ENCODE measurements around the gene CFAP161.

CFAP161 gene

DNA sequence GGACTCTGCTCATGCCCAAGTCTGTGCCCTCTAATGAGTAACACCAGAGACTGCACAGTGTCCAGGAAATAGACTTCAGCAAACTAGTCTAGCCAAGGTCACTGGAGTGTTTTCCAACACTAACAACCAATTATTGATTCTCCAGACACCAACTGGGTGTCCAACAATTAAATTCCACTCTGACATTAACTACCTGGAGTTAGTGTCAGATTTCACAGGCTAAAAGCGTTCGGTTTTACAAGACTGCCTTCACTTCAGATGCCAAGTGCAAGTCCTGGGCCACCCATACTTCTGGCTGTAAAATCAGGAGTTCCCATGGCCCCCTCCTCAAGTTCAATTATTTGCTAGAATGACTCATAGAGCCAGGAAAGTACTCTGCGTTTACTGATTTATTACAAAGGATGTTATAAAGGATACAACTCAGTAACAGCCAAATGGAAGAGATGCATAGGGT is 20.8 kb upstream of the CFAP161 start:
- Histone ChIP-seq H3K18ac (ENCODE audit: low read length) (no peak overlapping the region), H4K8ac (ENCODE audit: low read depth, low read length) (no peak overlapping the region), H2AK5ac (ENCODE audit: low read length) (no peak overlapping the region), H2AFZ (ENCODE audit: insufficient read depth, low read length, poor library complexity) (no peak overlapping the region), H3K4me2 (ENCODE audit: low read length) (no peak overlapping the region), H3K4me3 (ENCODE audit: low read depth, low read length) (no peak overlapping the region), H4K91ac (ENCODE audit: low read depth, low read length) (no peak overlapping the region), H3K27ac (ENCODE audit: low read depth, low read length) (no peak overlapping the region), H4K12ac (ENCODE audit: low read depth, low read length) (no peak overlapping the region), H2BK5ac (ENCODE audit: low read depth, low read length, poor library complexity) (no peak overlapping the region), H2BK120ac (ENCODE audit: insufficient read depth, low read length, poor library complexity) (no peak overlapping the region), H3K36me3 (ENCODE audit: control insufficient read depth in 1 of 2, insufficient read depth in 2 of 2, low read length in 2 of 2) (no peaks in the 10 kb centered on the region), H3K23ac (ENCODE audit: low read length) (no peak overlapping the region), H3K9me3 (ENCODE audit: insufficient read depth, low read depth, low read length) (no peaks in the 10 kb centered on the region), H3K4ac (ENCODE audit: low read depth, low read length) (no peak overlapping the region), H3K4me1 (ENCODE audit: control insufficient read depth in 1 of 2, insufficient read depth in 2 of 2, low read length in 2 of 2) (peaks cover 0 to under 1% of the 10 kb centered on the region in 2 experiments), H3K14ac (ENCODE audit: low read length) (no peak overlapping the region), H3K79me1 (ENCODE audit: low read length) (no peaks in the 10 kb centered on the region), H3K9ac (ENCODE audit: low read length) (no peak overlapping the region), H2BK12ac (ENCODE audit: low read length) (no peak overlapping the region), H3K79me2 (ENCODE audit: control insufficient read depth, insufficient read depth, low read length, poor library complexity) (no peaks in the 10 kb centered on the region), H3K27me3 (ENCODE audit: insufficient read depth, low read length) (no peaks in the 10 kb centered on the region)
- WGBS (ENCODE audit: extremely low coverage, insufficient coverage, insufficient read length): no CpG with 5 or more reads among the region's 3 CpGs
- DNase-seq: no peak

DNA sequence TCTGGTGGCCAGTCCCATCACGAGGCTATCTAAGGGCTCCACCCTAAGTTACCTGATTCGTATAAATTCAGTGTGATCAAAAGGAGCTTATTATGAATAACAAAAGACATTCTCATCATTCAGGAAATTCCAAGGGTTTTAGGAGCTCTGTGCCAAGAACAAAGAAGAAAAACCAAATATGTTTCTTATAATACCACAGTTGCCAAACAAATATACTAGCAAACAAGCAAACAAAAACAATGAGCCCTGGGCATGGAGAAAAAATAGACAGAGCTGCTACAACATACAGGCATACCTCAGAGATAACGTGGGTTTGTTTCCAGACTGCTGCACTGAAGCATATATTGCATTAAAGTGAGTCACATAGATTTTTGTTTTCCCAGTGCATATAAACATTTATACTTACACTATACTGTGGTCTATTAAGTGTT is 20.2 kb upstream of the CFAP161 start:
- Histone ChIP-seq H2AK5ac (ENCODE audit: low read length) (no peak overlapping the region), H3K18ac (ENCODE audit: low read length) (no peak overlapping the region), H3K27me3 (ENCODE audit: insufficient read depth, low read length) (no peaks in the 10 kb centered on the region)

DNA sequence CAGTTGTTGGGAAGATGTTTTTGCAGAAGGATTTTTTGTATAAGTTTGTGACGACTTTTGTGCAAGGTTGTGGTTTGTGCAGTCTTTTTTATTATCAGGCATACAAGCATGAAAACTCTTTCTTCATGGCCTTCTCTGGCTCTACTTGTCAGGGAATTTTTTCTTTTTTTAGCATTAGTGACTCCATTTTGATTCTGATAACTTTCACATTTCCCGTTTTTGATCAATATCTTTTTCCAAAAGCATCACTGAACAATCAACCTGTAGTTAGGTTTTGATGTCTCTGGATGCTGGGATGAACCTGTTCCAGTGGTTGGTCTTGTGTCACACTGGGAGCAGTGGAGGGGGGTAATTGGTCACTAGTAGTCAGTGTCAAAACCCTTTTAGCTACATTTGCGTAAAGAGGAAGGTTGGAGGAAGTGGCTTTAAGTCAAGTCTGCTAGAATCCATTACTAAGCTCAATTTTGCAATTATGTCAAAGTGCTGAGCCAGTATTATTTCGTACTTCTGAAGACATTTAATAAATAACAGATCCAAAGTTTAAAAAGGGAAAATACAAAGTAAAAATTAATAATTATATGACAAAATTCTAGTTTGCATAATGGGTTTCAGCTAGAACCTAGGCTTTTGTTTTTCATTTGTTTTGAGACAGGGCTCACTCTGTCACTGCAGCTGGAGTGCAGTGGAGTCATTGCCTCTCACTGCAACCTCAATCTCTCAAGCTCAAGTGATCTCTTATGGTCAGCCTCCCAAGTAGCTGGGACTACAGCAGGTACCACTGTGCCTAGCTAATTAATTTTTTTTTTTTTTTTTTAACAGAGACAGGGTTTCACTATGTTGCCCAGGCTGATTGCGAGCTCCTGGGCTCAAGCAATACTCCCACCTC is 18.8 kb upstream of the CFAP161 start:
- no CpG with 5 or more reads among the region's 5 CpGs for WGBS (ENCODE audit: extremely low coverage, insufficient coverage, insufficient read length)
- H3K4me2 ChIP-seq (ENCODE audit: low read length): no peak overlapping the region

More for the DNA sequence above, 20.2 kb upstream of the CFAP161 start:
- no peaks in the 10 kb centered on the region for H3K79me2 ChIP-seq (ENCODE audit: control insufficient read depth, insufficient read depth, low read length, poor library complexity)
- no peak overlapping the region for H3K4me2 ChIP-seq (ENCODE audit: low read length)
- H3K9ac ChIP-seq (ENCODE audit: low read length): no peak overlapping the region
- H3K4me3 ChIP-seq (ENCODE audit: low read depth, low read length): no peak overlapping the region
- no peak for DNase-seq
- no peak overlapping the region for H3K4ac ChIP-seq (ENCODE audit: low read depth, low read length)
- no peaks in the 10 kb centered on the region for H3K36me3 ChIP-seq (ENCODE audit: control insufficient read depth in 1 of 2, insufficient read depth in 2 of 2, low read length in 2 of 2)
- no peak overlapping the region for H2BK120ac ChIP-seq (ENCODE audit: insufficient read depth, low read length, poor library complexity)
- H3K14ac ChIP-seq (ENCODE audit: low read length): no peak overlapping the region
- no peaks in the 10 kb centered on the region for H3K9me3 ChIP-seq (ENCODE audit: insufficient read depth, low read depth, low read length)
- no peak overlapping the region for H3K23ac ChIP-seq (ENCODE audit: low read length)
- H3K79me1 ChIP-seq (ENCODE audit: low read length): no peaks in the 10 kb centered on the region
- no peak overlapping the region for H2BK12ac ChIP-seq (ENCODE audit: low read length)
- H4K12ac ChIP-seq (ENCODE audit: low read depth, low read length): no peak overlapping the region
- no peak overlapping the region for H4K8ac ChIP-seq (ENCODE audit: low read depth, low read length)
- peaks cover 0 to 2% of the 10 kb centered on the region in 2 experiments for H3K4me1 ChIP-seq (ENCODE audit: control insufficient read depth in 1 of 2, insufficient read depth in 2 of 2, low read length in 2 of 2)
- no peak overlapping the region for H4K91ac ChIP-seq (ENCODE audit: low read depth, low read length)
- H2AFZ ChIP-seq (ENCODE audit: insufficient read depth, low read length, poor library complexity): no peak overlapping the region
- WGBS (ENCODE audit: extremely low coverage, insufficient coverage, insufficient read length): no CpG with 5 or more reads among the region's 3 CpGs
- no peak overlapping the region for H2BK5ac ChIP-seq (ENCODE audit: low read depth, low read length, poor library complexity)
- no peak overlapping the region for H3K27ac ChIP-seq (ENCODE audit: low read depth, low read length)

DNA sequence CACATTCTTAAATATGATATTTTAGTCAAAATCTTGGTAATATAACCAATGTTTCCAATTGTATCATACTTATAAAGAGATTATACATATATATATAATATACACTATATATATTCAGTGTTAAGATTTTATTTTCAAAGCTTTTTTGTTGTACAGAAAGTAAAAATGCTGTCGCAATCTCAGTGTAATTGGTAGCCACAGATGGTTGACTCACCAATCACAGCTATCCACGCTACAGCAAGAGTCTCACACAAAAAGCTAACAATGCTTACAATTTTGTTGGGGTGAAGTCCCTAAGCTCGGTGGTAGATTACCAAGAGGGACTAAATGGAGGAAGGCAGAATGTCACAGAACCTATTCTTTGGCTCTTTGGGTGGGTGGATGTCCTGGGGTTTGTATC is 16.9 kb upstream of the CFAP161 start:
- DNase-seq: no peak
- H2BK5ac ChIP-seq (ENCODE audit: low read depth, low read length, poor library complexity): no peak overlapping the region
- no peak overlapping the region for H4K12ac ChIP-seq (ENCODE audit: low read depth, low read length)
- no peak overlapping the region for H3K18ac ChIP-seq (ENCODE audit: low read length)
- H3K14ac ChIP-seq (ENCODE audit: low read length): no peak overlapping the region
- no peaks in the 10 kb centered on the region for H3K27me3 ChIP-seq (ENCODE audit: insufficient read depth, low read length)
- H3K36me3 ChIP-seq (ENCODE audit: control insufficient read depth in 1 of 2, insufficient read depth in 2 of 2, low read length in 2 of 2): no peaks in the 10 kb centered on the region
- H3K9ac ChIP-seq (ENCODE audit: low read length): no peak overlapping the region
- WGBS (ENCODE audit: extremely low coverage, insufficient coverage, insufficient read length): no CpG with 5 or more reads among the region's 3 CpGs
- no peak overlapping the region for H2BK120ac ChIP-seq (ENCODE audit: insufficient read depth, low read length, poor library complexity)
- no peak overlapping the region for H3K4me2 ChIP-seq (ENCODE audit: low read length)
- H3K4me3 ChIP-seq (ENCODE audit: low read depth, low read length): no peak overlapping the region
- H3K4me1 ChIP-seq (ENCODE audit: control insufficient read depth in 1 of 2, insufficient read depth in 2 of 2, low read length in 2 of 2): peaks cover 0 to 2% of the 10 kb centered on the region in 2 experiments
- no peaks in the 10 kb centered on the region for H3K79me1 ChIP-seq (ENCODE audit: low read length)
- no peak overlapping the region for H4K8ac ChIP-seq (ENCODE audit: low read depth, low read length)
- H2BK12ac ChIP-seq (ENCODE audit: low read length): no peak overlapping the region
- no peaks in the 10 kb centered on the region for H3K9me3 ChIP-seq (ENCODE audit: insufficient read depth, low read depth, low read length)
- no peak overlapping the region for H3K23ac ChIP-seq (ENCODE audit: low read length)
- H2AFZ ChIP-seq (ENCODE audit: insufficient read depth, low read length, poor library complexity): no peak overlapping the region
- H3K27ac ChIP-seq (ENCODE audit: low read depth, low read length): no peak overlapping the region
- no peak overlapping the region for H2AK5ac ChIP-seq (ENCODE audit: low read length)
- H3K4ac ChIP-seq (ENCODE audit: low read depth, low read length): no peak overlapping the region
- H4K91ac ChIP-seq (ENCODE audit: low read depth, low read length): no peak overlapping the region
- no peaks in the 10 kb centered on the region for H3K79me2 ChIP-seq (ENCODE audit: control insufficient read depth, insufficient read depth, low read length, poor library complexity)

More for the DNA sequence above, 18.8 kb upstream of the CFAP161 start:
- H3K9me3 ChIP-seq (ENCODE audit: insufficient read depth, low read depth, low read length): no peaks in the 10 kb centered on the region
- no peak for DNase-seq
- no peak overlapping the region for H4K8ac ChIP-seq (ENCODE audit: low read depth, low read length)
- no peak overlapping the region for H4K91ac ChIP-seq (ENCODE audit: low read depth, low read length)
- no peaks in the 10 kb centered on the region for H3K79me2 ChIP-seq (ENCODE audit: control insufficient read depth, insufficient read depth, low read length, poor library complexity)
- no peaks in the 10 kb centered on the region for H3K27me3 ChIP-seq (ENCODE audit: insufficient read depth, low read length)
- H3K23ac ChIP-seq (ENCODE audit: low read length): no peak overlapping the region
- H3K27ac ChIP-seq (ENCODE audit: low read depth, low read length): no peak overlapping the region
- H3K4me1 ChIP-seq (ENCODE audit: control insufficient read depth in 1 of 2, insufficient read depth in 2 of 2, low read length in 2 of 2): peaks cover 0 to 2% of the 10 kb centered on the region in 2 experiments
- H2BK12ac ChIP-seq (ENCODE audit: low read length): no peak overlapping the region
- no peak overlapping the region for H3K14ac ChIP-seq (ENCODE audit: low read length)
- no peak overlapping the region for H2BK120ac ChIP-seq (ENCODE audit: insufficient read depth, low read length, poor library complexity)
- no peak overlapping the region for H3K9ac ChIP-seq (ENCODE audit: low read length)
- no peak overlapping the region for H3K4ac ChIP-seq (ENCODE audit: low read depth, low read length)
- no peak overlapping the region for H4K12ac ChIP-seq (ENCODE audit: low read depth, low read length)
- no peaks in the 10 kb centered on the region for H3K36me3 ChIP-seq (ENCODE audit: control insufficient read depth in 1 of 2, insufficient read depth in 2 of 2, low read length in 2 of 2)
- no peak overlapping the region for H2BK5ac ChIP-seq (ENCODE audit: low read depth, low read length, poor library complexity)
- no peaks in the 10 kb centered on the region for H3K79me1 ChIP-seq (ENCODE audit: low read length)
- H3K18ac ChIP-seq (ENCODE audit: low read length): no peak overlapping the region
- no peak overlapping the region for H2AFZ ChIP-seq (ENCODE audit: insufficient read depth, low read length, poor library complexity)
- no peak overlapping the region for H3K4me3 ChIP-seq (ENCODE audit: low read depth, low read length)
- no peak overlapping the region for H2AK5ac ChIP-seq (ENCODE audit: low read length)

Measured in trophoblast cell (in vitro differentiated cells and primary cell).